ENCODE data around the gene MMP28. TPM values are rescaled to one million over a fixed set of nuclear protein-coding genes. Genes with fewer than 3 reads are reported as not detected.

The MMP28 gene
- total and polyA plus RNA-seq, 8 donors: 0.20 to 3.8 (median 0.99) TPM

DNA sequence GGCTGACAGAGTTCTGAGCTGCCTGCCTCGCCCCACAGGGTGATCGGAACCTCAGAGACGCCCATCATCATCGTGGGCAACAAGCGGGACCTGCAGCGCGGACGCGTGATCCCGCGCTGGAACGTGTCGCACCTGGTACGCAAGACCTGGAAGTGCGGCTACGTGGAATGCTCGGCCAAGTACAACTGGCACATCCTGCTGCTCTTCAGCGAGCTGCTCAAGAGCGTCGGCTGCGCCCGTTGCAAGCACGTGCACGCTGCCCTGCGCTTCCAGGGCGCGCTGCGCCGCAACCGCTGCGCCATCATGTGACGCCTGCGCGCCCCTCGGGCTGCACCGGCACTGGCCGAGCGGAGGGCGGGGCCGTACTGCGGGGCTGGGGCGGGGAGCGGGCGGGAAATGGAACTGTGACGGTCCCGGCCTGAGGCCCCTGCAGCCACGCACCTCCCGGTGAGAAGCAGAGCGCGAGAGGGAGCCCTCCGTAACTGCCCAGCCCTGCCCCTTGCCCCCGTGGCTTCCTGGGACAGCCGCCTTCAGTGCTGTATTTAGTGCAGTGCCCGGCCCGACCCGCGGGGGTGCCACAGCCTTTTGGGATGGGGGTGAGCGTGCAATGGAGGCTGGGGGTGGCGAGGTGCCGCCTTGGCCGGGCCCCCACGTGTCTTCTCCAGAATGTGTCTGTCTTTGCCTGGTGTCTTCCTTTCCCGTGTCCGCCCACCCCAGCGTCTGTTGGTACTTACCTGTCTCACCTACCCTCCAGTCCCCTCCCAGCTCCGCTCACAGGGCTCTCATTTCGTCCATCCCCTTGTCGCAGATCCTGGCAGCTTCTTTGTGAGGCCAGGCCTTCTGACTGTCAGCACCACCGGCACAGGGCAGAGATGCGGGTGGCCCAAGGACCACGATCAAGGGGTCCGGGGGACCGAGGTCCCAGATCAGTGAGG, 54.2 kb downstream of the MMP28 start:
- intact Hi-C loops (cut with DNase I): loop anchor here in 2 of 3 donors (10.0 kb wide), 2 partner anchors 76 to 126 kb away; no protein-coding TSS in a partner anchor
- WGBS, 2 donors: 16 to 17% methylated on average over 67 to 73 of the region's 73 CpGs
- peak in 1 of 6 donors; percentile 72 for DNase-seq
- ATAC-seq: peak; percentile 25 to 59 (median 48)
- Histone ChIP-seq H3K27me3 (peaks cover 0 to 4% (median 0%) of the 10 kb centered on the region in 4 donors), H3K4me3 (peak overlapping the region in 1 of 4 donors; percentile 26), H3K9me3 (no peaks in the 10 kb centered on the region), H3K36me3 (no peaks in the 10 kb centered on the region), H3K4me1 (peaks cover 0 to 6% (median 0%) of the 10 kb centered on the region in 3 donors), H3K27ac (no peak overlapping the region)
- TF ChIP-seq, protein P1, sequence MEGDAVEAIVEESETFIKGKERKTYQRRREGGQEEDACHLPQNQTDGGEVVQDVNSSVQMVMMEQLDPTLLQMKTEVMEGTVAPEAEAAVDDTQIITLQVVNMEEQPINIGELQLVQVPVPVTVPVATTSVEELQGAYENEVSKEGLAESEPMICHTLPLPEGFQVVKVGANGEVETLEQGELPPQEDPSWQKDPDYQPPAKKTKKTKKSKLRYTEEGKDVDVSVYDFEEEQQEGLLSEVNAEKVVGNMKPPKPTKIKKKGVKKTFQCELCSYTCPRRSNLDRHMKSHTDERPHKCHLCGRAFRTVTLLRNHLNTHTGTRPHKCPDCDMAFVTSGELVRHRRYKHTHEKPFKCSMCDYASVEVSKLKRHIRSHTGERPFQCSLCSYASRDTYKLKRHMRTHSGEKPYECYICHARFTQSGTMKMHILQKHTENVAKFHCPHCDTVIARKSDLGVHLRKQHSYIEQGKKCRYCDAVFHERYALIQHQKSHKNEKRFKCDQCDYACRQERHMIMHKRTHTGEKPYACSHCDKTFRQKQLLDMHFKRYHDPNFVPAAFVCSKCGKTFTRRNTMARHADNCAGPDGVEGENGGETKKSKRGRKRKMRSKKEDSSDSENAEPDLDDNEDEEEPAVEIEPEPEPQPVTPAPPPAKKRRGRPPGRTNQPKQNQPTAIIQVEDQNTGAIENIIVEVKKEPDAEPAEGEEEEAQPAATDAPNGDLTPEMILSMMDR (IDR thresholded peaks at IDR 0.05): no peak
- FAIRE-seq: no peak

DNA sequence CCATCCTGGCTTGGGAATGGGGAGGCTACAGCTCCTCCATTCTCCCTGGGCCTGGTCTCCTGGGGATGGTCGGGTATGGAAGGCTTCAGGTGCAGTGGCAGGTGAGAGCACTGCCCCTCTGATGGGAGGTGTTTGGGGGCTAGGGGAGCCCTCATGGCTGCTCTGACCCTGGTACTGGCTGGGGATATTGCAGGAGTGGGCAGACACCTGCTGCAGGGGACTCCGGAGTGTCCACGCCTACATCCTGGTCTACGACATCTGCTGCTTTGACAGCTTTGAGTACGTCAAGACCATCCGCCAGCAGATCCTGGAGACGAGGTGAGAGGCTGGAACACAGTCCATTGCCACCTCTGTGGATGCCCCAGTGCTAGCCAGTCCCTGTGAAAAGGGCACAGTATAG, 55.2 kb downstream of the MMP28 start:
- Histone ChIP-seq H3K27me3 (peaks cover 0 to 4% (median 0%) of the 10 kb centered on the region in 4 donors), H3K4me3 (no peak overlapping the region), H3K9me3 (no peaks in the 10 kb centered on the region), H3K27ac (no peak overlapping the region), H3K4me1 (peaks cover 0 to 6% (median 0%) of the 10 kb centered on the region in 3 donors), H3K36me3 (no peaks in the 10 kb centered on the region)
- 69 to 80% methylated on average over 7 of the region's 7 CpGs for WGBS, 2 donors
- TF ChIP-seq, protein P1 (IDR thresholded peaks at IDR 0.05): no peak
- intact Hi-C loops (cut with DNase I): loop anchor here in 2 of 3 donors (10.0 kb wide), 2 partner anchors 75 to 125 kb away; no protein-coding TSS in a partner anchor
- no peak for DNase-seq
- FAIRE-seq: no peak
- no peak for ATAC-seq

- peaks cover 0 to 4% (median 0%) of the 10 kb centered on the region in 4 donors for H3K27me3 ChIP-seq
- no peak overlapping the region for H3K27ac ChIP-seq
- H3K36me3 ChIP-seq: no peaks in the 10 kb centered on the region
- no peak for ATAC-seq
- WGBS, 2 donors: 76 to 88% methylated on average over 5 of the region's 5 CpGs
- TF ChIP-seq, protein P1 (IDR thresholded peaks at IDR 0.05): no peak
- H3K4me3 ChIP-seq: no peak overlapping the region
- intact Hi-C loops (cut with DNase I): no loop called here
- no peak for DNase-seq
- H3K9me3 ChIP-seq: no peaks in the 10 kb centered on the region
- H3K4me1 ChIP-seq: peaks cover 0 to 6% (median 0%) of the 10 kb centered on the region in 3 donors
- FAIRE-seq: no peak
Measured at GRCh38 chr17:35738519-35739133, 56.8 kb downstream of the MMP28 start.

DNA sequence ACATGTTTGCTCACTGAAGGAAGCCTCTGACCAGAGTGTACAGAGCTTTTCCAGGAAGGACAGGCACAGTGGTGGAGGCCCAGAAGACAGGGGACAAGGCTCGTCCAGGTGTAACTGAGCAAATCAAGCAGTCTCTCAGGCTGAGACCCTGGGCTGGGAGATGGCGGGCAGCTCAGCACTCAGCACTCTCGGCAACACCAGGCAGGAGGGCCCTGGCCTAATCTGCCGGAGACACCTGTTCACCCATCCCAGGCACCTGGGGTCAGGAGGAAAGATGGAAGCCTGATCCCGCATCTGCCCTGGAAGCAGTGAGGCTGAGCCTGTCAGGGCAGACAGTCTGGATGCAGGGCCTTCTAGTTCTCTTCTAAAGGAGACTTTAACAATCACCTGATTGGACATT, 59.2 kb downstream of the MMP28 start:
- no peak for FAIRE-seq
- WGBS, 2 donors: 84 to 96% methylated on average over 5 of the region's 5 CpGs
- TF ChIP-seq, protein P1 (IDR thresholded peaks at IDR 0.05): no peak
- Histone ChIP-seq H3K36me3 (no peaks in the 10 kb centered on the region), H3K4me3 (no peak overlapping the region), H3K9me3 (no peaks in the 10 kb centered on the region), H3K27me3 (peaks cover 0 to under 1% (median 0%) of the 10 kb centered on the region in 4 donors), H3K27ac (no peak overlapping the region), H3K4me1 (peaks cover under 1 to 4% (median 1%) of the 10 kb centered on the region in 3 donors)
- no peak for DNase-seq
- intact Hi-C loops (cut with DNase I): no loop called here
- ATAC-seq: no peak
